ENCODE results near the gene KCNIP4.

- TF ChIP-seq CTCF (IDR thresholded peaks at IDR 0.05) = no peak
- no peak for TF ChIP-seq POLR2A (IDR thresholded peaks at IDR 0.05)
These were observed 538.2 kb downstream of the KCNIP4 start for GRCh38 chr4:21410372-21410771.
